Jurkat, Clone E6-1 (cell line): Measurements from ENCODE around the gene IGFL3.
A peak's percentile ranks its signal among the peaks of the same experiment; 100 is the strongest.
"Not testable (repeated sequence)": the region's sequence is repeated elsewhere in the genome, so short reads cannot be mapped to it uniquely, and the experiment has no call there.

Experiments used
- DNase-seq: peaks from one replicate; pipeline ENCODE4 v3.0.0-alpha.2; 2011; ENCODE audit warnings: low read depth, low spot score
- H3K4me3 ChIP-seq: 2 replicates; pipeline ENCODE4 v1.5.1; 2011; ENCODE audit warnings: mild to moderate bottlenecking, low read length, control low read depth, moderate library complexity

The IGFL3 gene

GRCh38 chr19:46131485-46132143, 7.1 kb upstream of the IGFL3 start:
- no peak overlapping the region for H3K4me3 ChIP-seq
- no peak for DNase-seq

GRCh38 chr19:46126086-46126580, 1.6 kb upstream of the IGFL3 start:
- DNase-seq = no peak
- no peak overlapping the region for H3K4me3 ChIP-seq

GRCh38 chr19:46125447-46125846, 959 bp upstream of the IGFL3 start:
- DNase-seq = no peak
- no peak overlapping the region for H3K4me3 ChIP-seq

GRCh38 chr19:46118136-46118535, 6.4 kb downstream of the IGFL3 start:
- H3K4me3 ChIP-seq = no peak overlapping the region
- no peak for DNase-seq

- H3K4me3 ChIP-seq = no peak overlapping the region
- no peak for DNase-seq
These were observed 8.4 kb downstream of the IGFL3 start for GRCh38 chr19:46116121-46116520.

GRCh38 chr19:46115396-46116106, 8.9 kb downstream of the IGFL3 start:
- no peak overlapping the region for H3K4me3 ChIP-seq
- DNase-seq = no peak

GRCh38 chr19:46113726-46114125, 10.8 kb downstream of the IGFL3 start:
- no peak for DNase-seq
- no peak overlapping the region for H3K4me3 ChIP-seq

GRCh38 chr19:46112527-46112926, 12.0 kb downstream of the IGFL3 start:
- H3K4me3 ChIP-seq = no peak overlapping the region
- no peak for DNase-seq

GRCh38 chr19:46111376-46111775, 13.1 kb downstream of the IGFL3 start:
- no peak for DNase-seq
- H3K4me3 ChIP-seq = no peak overlapping the region

- DNase-seq = no peak
These were observed 14.6 kb downstream of the IGFL3 start for GRCh38 chr19:46109876-46110275.

GRCh38 chr19:46107371-46107770, 17.1 kb downstream of the IGFL3 start:
- no peak for DNase-seq
- H3K4me3 ChIP-seq = no peak overlapping the region

More at GRCh38 chr19:46109876-46110275, 14.6 kb downstream of the IGFL3 start:
- H3K4me3 ChIP-seq = no peak overlapping the region

- not testable (repeated sequence) for DNase-seq, H3K4me3 ChIP-seq
These were observed 22.2 kb downstream of the IGFL3 start for GRCh38 chr19:46102333-46102732.

- H3K4me3 ChIP-seq = no peak overlapping the region
- no peak for DNase-seq
These were observed 23.2 kb downstream of the IGFL3 start for GRCh38 chr19:46101293-46101692.

GRCh38 chr19:46100344-46100743, 24.1 kb downstream of the IGFL3 start:
- H3K4me3 ChIP-seq = no peak overlapping the region
- DNase-seq = no peak

- DNase-seq = no peak
- H3K4me3 ChIP-seq = no peak overlapping the region
These were observed 34.0 kb downstream of the IGFL3 start for GRCh38 chr19:46090444-46090843.

- no peak overlapping the region for H3K4me3 ChIP-seq
- no peak for DNase-seq
These were observed 35.1 kb downstream of the IGFL3 start for GRCh38 chr19:46089432-46089831.

- DNase-seq = no peak
- H3K4me3 ChIP-seq = no peak overlapping the region
These were observed 36.4 kb downstream of the IGFL3 start for GRCh38 chr19:46088101-46088500.

GRCh38 chr19:46085888-46086287, 38.6 kb downstream of the IGFL3 start:
- no peak for DNase-seq
- H3K4me3 ChIP-seq = no peak overlapping the region

GRCh38 chr19:46082728-46083050, 41.8 kb downstream of the IGFL3 start:
- DNase-seq = no peak
- no peak overlapping the region for H3K4me3 ChIP-seq

GRCh38 chr19:46081928-46082727, 42.4 kb downstream of the IGFL3 start:
- peak; percentile 51 for DNase-seq
- H3K4me3 ChIP-seq = no peak overlapping the region
